Mesothelial cell of epicardium (in vitro differentiated cells): ENCODE data around the gene NCAPG2. TPM values are rescaled to one million over a fixed set of nuclear protein-coding genes. Genes with fewer than 3 reads are reported as not detected.

Experiments used
- DNase-seq, 2 experiments: peaks; one replicate each; pipeline ENCODE4 v3.0.0; 2021; ENCODE audit warnings: low spot score in 2 of 2; ENCODE audit not compliant: unreplicated experiment in 2 of 2
- H3K27ac Mint-ChIP-seq: 2 replicates; pipeline ENCODE4 v1.8.0; 2021; ENCODE audit warnings: mixed read lengths
- H3K27me3 Mint-ChIP-seq: 2 replicates; pipeline ENCODE4 v1.8.0; 2021; ENCODE audit warnings: low read depth, mixed read lengths
- H3K36me3 Mint-ChIP-seq: 2 replicates; pipeline ENCODE4 v1.8.0; 2021; ENCODE audit warnings: mixed read lengths
- H3K4me1 Mint-ChIP-seq: 2 replicates; pipeline ENCODE4 v1.8.0; 2021; ENCODE audit warnings: mixed read lengths
- H3K4me3 Mint-ChIP-seq: 2 replicates; pipeline ENCODE4 v1.8.0; 2021; ENCODE audit warnings: mild to moderate bottlenecking, moderate library complexity, mixed read lengths
- H3K9me3 Mint-ChIP-seq: 2 replicates; pipeline ENCODE4 v1.8.0; 2021; ENCODE audit warnings: mixed read lengths
- total RNA-seq: library from RNA; stranded (reverse); gene quantifications from 3 replicates; pipeline ENCODE4 v1.2.1, GENCODE V29; 2021
- TF ChIP-seq, protein P1 (sequence below): fragments of 200-600 bp; sonication (generic); IDR thresholded peaks from one replicate; pipeline ENCODE4 v1.5.0; 2021; ENCODE audit warnings: antibody characterized with exemption; ENCODE audit not compliant: unreplicated experiment

Gene NCAPG2
- total RNA-seq, 1 donor from 2014 or later: 22.5 TPM

DNA sequence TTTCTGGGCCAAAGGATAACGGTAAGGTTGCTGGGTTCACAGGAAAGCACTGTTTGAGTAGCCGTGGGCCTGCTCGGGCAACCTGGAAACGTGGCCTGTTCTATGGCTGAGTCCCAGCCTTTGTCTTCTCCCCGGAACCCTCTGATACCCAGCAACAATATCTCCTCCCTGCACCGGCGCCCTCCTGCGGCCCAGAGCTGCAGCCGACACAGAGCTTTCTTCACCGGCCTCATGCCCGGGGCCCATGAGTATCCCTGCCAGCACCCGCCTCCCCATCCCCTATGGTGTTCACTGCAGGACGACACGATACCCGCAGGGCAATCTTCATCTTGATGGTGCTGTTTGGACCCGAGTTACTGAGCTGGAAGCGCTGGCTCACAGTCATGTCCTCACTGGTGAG lies 38.6 kb upstream of the NCAPG2 start:
- H3K4me1 Mint-ChIP-seq: no peaks in the 10 kb centered on the region
- H3K4me3 Mint-ChIP-seq: no peak overlapping the region
- no peaks in the 10 kb centered on the region for H3K27me3 Mint-ChIP-seq
- H3K27ac Mint-ChIP-seq: no peak overlapping the region
- H3K9me3 Mint-ChIP-seq: no peaks in the 10 kb centered on the region
- peaks cover 41% of the 10 kb centered on the region for H3K36me3 Mint-ChIP-seq
- TF ChIP-seq, protein P1, sequence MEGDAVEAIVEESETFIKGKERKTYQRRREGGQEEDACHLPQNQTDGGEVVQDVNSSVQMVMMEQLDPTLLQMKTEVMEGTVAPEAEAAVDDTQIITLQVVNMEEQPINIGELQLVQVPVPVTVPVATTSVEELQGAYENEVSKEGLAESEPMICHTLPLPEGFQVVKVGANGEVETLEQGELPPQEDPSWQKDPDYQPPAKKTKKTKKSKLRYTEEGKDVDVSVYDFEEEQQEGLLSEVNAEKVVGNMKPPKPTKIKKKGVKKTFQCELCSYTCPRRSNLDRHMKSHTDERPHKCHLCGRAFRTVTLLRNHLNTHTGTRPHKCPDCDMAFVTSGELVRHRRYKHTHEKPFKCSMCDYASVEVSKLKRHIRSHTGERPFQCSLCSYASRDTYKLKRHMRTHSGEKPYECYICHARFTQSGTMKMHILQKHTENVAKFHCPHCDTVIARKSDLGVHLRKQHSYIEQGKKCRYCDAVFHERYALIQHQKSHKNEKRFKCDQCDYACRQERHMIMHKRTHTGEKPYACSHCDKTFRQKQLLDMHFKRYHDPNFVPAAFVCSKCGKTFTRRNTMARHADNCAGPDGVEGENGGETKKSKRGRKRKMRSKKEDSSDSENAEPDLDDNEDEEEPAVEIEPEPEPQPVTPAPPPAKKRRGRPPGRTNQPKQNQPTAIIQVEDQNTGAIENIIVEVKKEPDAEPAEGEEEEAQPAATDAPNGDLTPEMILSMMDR: no peak
- no peak for DNase-seq

DNA sequence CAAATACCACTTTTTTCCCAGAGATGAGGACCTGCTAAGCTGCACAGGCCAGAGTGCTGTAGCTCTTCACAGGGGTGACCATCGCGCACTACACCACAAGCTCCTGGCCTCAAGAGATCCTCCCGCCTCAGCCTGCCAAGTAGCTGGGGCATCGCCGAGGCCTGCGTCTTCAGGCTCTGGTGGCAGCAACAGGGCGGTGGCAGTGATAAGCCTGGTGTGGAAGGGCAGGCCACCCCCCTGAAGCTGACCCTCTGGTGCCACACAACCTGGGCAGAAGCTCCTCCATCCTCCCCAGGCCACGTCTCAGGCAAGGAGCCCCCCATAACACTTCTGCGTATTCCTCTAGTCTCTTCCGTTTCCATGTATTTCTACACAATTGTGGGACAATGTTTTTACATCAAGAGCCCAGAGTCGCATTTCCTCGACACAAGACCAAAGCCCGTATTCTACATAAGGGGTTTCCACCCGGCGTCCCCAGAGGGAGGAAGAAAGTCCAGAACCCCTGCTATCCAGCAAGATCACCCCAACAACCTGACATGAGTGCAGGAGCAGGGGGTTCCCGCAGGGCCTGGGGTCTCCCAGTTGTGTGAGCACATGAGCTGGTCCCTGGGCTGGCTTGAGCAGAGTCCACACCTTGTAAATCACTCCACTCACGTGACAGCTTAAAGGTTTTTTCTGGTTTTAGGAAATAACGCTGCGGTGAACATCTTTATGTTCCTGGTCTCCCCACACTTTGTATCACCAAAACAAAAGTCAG lies 37.6 kb upstream of the NCAPG2 start:
- Mint-ChIP-seq H3K4me3 (no peak overlapping the region), H3K4me1 (no peaks in the 10 kb centered on the region), H3K27ac (no peak overlapping the region), H3K36me3 (peaks cover 37% of the 10 kb centered on the region), H3K27me3 (no peaks in the 10 kb centered on the region), H3K9me3 (no peaks in the 10 kb centered on the region)
- TF ChIP-seq, protein P1: no peak
- no peak for DNase-seq

DNA sequence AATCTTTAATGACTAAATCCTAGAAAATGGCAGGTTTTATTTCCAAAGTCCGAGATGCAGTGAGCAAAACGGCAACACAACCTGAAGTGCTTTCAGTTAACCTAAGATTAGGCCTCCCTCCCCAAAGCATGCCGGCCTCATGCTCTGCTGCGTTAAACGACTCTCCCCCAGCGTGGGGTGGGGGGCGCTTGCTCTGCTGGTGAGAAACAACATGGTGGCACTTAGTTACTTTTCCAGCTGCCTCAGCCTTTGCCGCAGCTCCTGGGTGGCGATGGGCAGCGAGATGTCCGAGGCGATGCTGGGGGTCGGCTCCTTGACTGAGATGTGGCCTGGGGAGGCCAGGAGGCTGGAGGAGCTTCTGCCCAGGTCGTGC lies 36.7 kb upstream of the NCAPG2 start:
- Mint-ChIP-seq H3K27me3 (no peaks in the 10 kb centered on the region), H3K36me3 (peaks cover 39% of the 10 kb centered on the region), H3K27ac (no peak overlapping the region), H3K4me3 (no peak overlapping the region), H3K9me3 (no peaks in the 10 kb centered on the region), H3K4me1 (no peaks in the 10 kb centered on the region)
- no peak for DNase-seq
- TF ChIP-seq, protein P1: no peak

DNA sequence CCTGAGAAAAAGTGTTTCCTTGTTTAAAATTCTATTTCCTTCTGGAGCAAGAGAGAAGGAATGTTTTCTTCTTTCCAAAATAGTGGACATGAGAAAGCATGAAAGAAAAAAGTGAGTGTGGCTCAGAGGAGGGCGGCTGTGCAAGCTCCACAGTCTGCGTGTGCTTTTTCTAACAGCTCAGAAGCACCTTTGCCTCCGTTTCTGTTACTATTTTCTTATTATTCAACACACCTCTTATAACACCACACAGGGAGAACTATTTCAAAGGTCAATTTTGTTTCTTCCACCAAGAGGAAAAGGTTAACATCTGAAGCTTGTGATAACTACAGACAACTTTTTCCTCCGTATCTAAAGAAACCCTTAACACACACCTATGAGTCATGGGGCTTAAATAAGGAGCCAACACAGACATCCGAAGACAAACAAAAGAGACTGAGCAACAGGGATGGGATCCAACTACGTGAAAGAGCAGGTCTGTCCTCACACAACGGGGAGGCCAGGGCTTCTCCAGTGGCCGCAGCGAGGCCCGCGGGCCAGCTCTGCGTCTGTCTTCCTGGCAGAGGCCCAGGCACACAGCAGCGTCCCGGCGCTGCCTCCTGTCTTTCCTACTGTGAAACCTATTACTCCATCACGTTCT lies 36.2 kb upstream of the NCAPG2 start:
- Mint-ChIP-seq H3K4me3 (no peak overlapping the region), H3K27me3 (no peaks in the 10 kb centered on the region), H3K27ac (no peak overlapping the region), H3K4me1 (no peaks in the 10 kb centered on the region), H3K9me3 (no peaks in the 10 kb centered on the region), H3K36me3 (peaks cover 42% of the 10 kb centered on the region)
- TF ChIP-seq, protein P1: no peak
- no peak for DNase-seq

DNA sequence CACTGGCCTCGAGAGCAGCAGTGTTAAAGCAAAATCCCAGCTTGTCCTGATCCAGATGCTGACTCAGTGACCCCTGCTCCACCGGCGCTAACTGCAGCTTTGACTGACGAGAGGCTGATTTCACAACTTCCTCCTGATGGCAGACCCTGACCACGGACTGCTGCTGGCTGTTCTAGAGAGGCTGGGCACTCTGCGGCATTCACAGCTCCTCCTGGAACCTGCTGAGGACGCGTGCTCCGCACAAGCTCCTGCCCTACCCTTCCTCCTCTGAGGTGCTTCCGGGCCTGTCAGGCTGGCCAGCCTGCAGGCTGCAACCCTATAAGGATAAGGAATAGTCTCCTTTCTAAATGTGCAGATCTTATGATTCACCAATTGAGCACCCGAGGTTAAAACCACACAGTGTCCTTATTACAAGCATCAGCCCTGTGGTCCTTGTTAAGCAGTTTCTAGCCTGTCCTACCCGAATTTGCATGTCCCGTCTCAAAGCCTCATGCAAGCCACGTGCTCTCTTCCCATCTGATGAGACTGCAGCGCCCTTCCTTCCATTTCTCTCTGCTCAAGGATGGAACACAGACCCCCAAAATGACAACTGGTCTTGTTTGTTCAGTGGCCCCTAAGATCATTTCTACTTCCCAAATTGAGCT lies 35.5 kb upstream of the NCAPG2 start:
- Mint-ChIP-seq H3K4me3 (no peak overlapping the region), H3K36me3 (peaks cover 45% of the 10 kb centered on the region), H3K27me3 (no peaks in the 10 kb centered on the region), H3K4me1 (no peaks in the 10 kb centered on the region), H3K27ac (no peak overlapping the region), H3K9me3 (no peaks in the 10 kb centered on the region)
- DNase-seq: no peak
- TF ChIP-seq, protein P1: no peak
